H1 (cell line): Measurements from ENCODE around the gene SLC66A2. TPM values are rescaled to one million over a fixed set of nuclear protein-coding genes. Genes with fewer than 3 reads are reported as not detected.

Experiments used
- CTCF ChIA-PET: fragments of 300-600 bp; sonication (Branson Sonifier 250); formaldehyde crosslinking; loops from one replicate; lab custom pipeline; 2021; ENCODE audit not compliant: partially characterized antibody; lab: Charles Lee
- POLR2A ChIA-PET: fragments of 300-600 bp; sonication (Branson Sonifier 250); formaldehyde crosslinking; loops from one replicate; lab custom pipeline; 2021; ENCODE audit warnings: inconsistent platforms; ENCODE audit not compliant: partially characterized antibody; lab: Charles Lee
- DNase-seq, 2 experiments: peaks; one replicate each; pipeline versions ENCODE4 v3.0.0 to v3.0.0-alpha.2; 2010 to 2022; ENCODE audit warnings: low spot score in 2 of 2, low read depth in 1 of 2, mixed read lengths in 1 of 2
- FAIRE-seq: peaks from 2 replicates; lab custom pipeline; 2011; peaks lifted over from hg19 to GRCh38; lab: Jason Lieb, UNC
- H2AFZ ChIP-seq: 2 replicates; pipeline ENCODE4 v1.8.1; 2012; ENCODE audit warnings: low read length, inconsistent platforms
- H2AK5ac ChIP-seq: 2 replicates; pipeline ENCODE4 v1.6.1; 2013; ENCODE audit warnings: low read depth, low read length
- H2BK120ac ChIP-seq: replicated peaks from 2 replicates; pipeline ENCODE3; 2013; ENCODE audit warnings: low read depth, low read length, inconsistent platforms
- H2BK12ac ChIP-seq: 2 replicates; pipeline ENCODE4 v1.6.1; 2013; ENCODE audit warnings: low read depth, low read length
- H2BK15ac ChIP-seq: 2 replicates; pipeline ENCODE4 v1.6.1; 2013; ENCODE audit warnings: low read length
- H2BK20ac ChIP-seq: 2 replicates; pipeline ENCODE4 v1.6.1; 2013; ENCODE audit warnings: low read length
- H2BK5ac ChIP-seq: 2 replicates; pipeline ENCODE4 v1.6.1; 2013; ENCODE audit warnings: low read depth, low read length
- H3K14ac ChIP-seq: 2 replicates; pipeline ENCODE4 v1.6.1; 2013; ENCODE audit warnings: inconsistent platforms; ENCODE audit not compliant: insufficient read length
- H3K18ac ChIP-seq: 2 replicates; pipeline ENCODE4 v1.6.1; 2013; ENCODE audit warnings: low read length; ENCODE audit errors: extremely low read depth
- H3K23ac ChIP-seq: 2 replicates; pipeline ENCODE4 v1.6.1; 2013; ENCODE audit warnings: inconsistent platforms; ENCODE audit not compliant: insufficient read length
- H3K23me2 ChIP-seq: 2 replicates; pipeline ENCODE4 v1.6.1; 2013; ENCODE audit warnings: low read depth, low read length
- H3K27ac ChIP-seq: 2 replicates; pipeline ENCODE4 v1.6.1; 2011; ENCODE audit warnings: low read depth, low read length, inconsistent platforms
- H3K27me3 ChIP-seq, 4 experiments: replicated peaks in 1 of 4; 1 replicate in 1 of 4; 2 replicates in 3 of 4; pipeline versions ENCODE4 v1.6.1 to v1.8.1; 2011 to 2013; ENCODE audit warnings: low read length in 3 of 4, mild to moderate bottlenecking in 3 of 4, inconsistent platforms in 2 of 4, mixed read lengths in 2 of 4, moderate library complexity in 1 of 4; ENCODE audit not compliant: control insufficient read depth in 3 of 4, insufficient read depth in 3 of 4; ENCODE audit errors: extremely low read depth in 1 of 4
- H3K36me3 ChIP-seq, 4 experiments: 2 replicates each; pipeline versions ENCODE4 v1.6.1 to v1.8.1; 2011 to 2013; ENCODE audit warnings: mild to moderate bottlenecking in 4 of 4, low read length in 3 of 4, moderate library complexity in 2 of 4, control low read depth in 1 of 4, inconsistent platforms in 1 of 4; ENCODE audit not compliant: insufficient read depth in 4 of 4, control insufficient read depth in 2 of 4
- H3K4ac ChIP-seq: replicated peaks from 2 replicates; pipeline ENCODE3; 2013; ENCODE audit warnings: low read length, low read depth, mixed read lengths, inconsistent platforms; ENCODE audit not compliant: insufficient read length
- H3K4me1 ChIP-seq, 4 experiments: replicated peaks in 1 of 4; 1 replicate in 1 of 4; 2 replicates in 3 of 4; pipeline versions ENCODE4 v1.6.1 to v1.8.1; 2011 to 2013; ENCODE audit warnings: low read length in 3 of 4, inconsistent platforms in 2 of 4, mixed read lengths in 1 of 4; ENCODE audit not compliant: insufficient read depth in 4 of 4, control insufficient read depth in 3 of 4
- H3K4me2 ChIP-seq, 2 experiments: 2 replicates each; pipeline versions ENCODE4 v1.6.1 to v1.8.1; 2011 to 2013; ENCODE audit warnings: low read depth in 2 of 2, low read length in 2 of 2, control low read depth in 1 of 2, inconsistent platforms in 1 of 2, mild to moderate bottlenecking in 1 of 2; ENCODE audit not compliant: insufficient read depth in 1 of 2
- H3K4me3 ChIP-seq, 4 experiments: fragments of 200-600, 300-600 bp in 1 of 4; sonication (generic), shearing (Covaris generic), sonication (Bioruptor Twin) in 1 of 4; 2 replicates each; pipeline versions ENCODE4 v1.5.1 to v1.8.1; 2011 to 2016; ENCODE audit warnings: low read length in 4 of 4, low read depth in 3 of 4, control low read depth in 2 of 4, inconsistent platforms in 2 of 4, mild to moderate bottlenecking in 2 of 4, mixed read lengths in 1 of 4, moderate library complexity in 1 of 4; ENCODE audit not compliant: insufficient read depth in 2 of 4; ENCODE audit errors: extremely low read depth in 1 of 4
- H3K56ac ChIP-seq: replicated peaks from 2 replicates; pipeline ENCODE3; 2013; ENCODE audit warnings: low read depth, mild to moderate bottlenecking, mixed read lengths, low read length, inconsistent platforms; ENCODE audit not compliant: insufficient read length
- H3K79me1 ChIP-seq: 2 replicates; pipeline ENCODE4 v1.6.1; 2013; ENCODE audit warnings: low read depth, low read length, control low read depth
- H3K79me2 ChIP-seq, 2 experiments: 2 replicates each; pipeline versions ENCODE4 v1.6.1 to v1.8.1; 2012 to 2013; ENCODE audit warnings: low read length in 2 of 2, mild to moderate bottlenecking in 2 of 2, inconsistent platforms in 1 of 2; ENCODE audit not compliant: insufficient read depth in 2 of 2, control insufficient read depth in 1 of 2
- H3K9ac ChIP-seq, 4 experiments: replicated peaks in 1 of 4; 1 replicate in 1 of 4; 2 replicates in 3 of 4; pipeline versions ENCODE4 v1.6.1 to v1.8.1; 2011 to 2013; ENCODE audit warnings: low read depth in 3 of 4, low read length in 3 of 4, control low read depth in 2 of 4, mild to moderate bottlenecking in 2 of 4, moderate library complexity in 2 of 4, inconsistent platforms in 1 of 4; ENCODE audit errors: extremely low read depth in 1 of 4
- H3K9me3 ChIP-seq, 2 experiments: 2 replicates each; pipeline versions ENCODE4 v1.6.1 to v1.8.1; 2012 to 2013; ENCODE audit warnings: mild to moderate bottlenecking in 2 of 2, moderate library complexity in 2 of 2, control low read depth in 1 of 2, inconsistent platforms in 1 of 2, low read depth in 1 of 2, low read length in 1 of 2, mixed read lengths in 1 of 2; ENCODE audit not compliant: insufficient read depth in 2 of 2
- H4K20me1 ChIP-seq, 2 experiments: replicated peaks in 1 of 2; 2 replicates each; pipeline versions ENCODE3 to v1.8.1; 2011 to 2013; ENCODE audit warnings: inconsistent platforms in 2 of 2, low read length in 2 of 2, mild to moderate bottlenecking in 1 of 2; ENCODE audit not compliant: insufficient read depth in 2 of 2, control insufficient read depth in 1 of 2
- H4K5ac ChIP-seq: 2 replicates; pipeline ENCODE4 v1.6.1; 2013; ENCODE audit warnings: low read length, low read depth, mixed read lengths, inconsistent platforms; ENCODE audit not compliant: insufficient read length
- H4K8ac ChIP-seq: 2 replicates; pipeline ENCODE4 v1.8.0; 2013; ENCODE audit warnings: mild to moderate bottlenecking, moderate library complexity, low read length, inconsistent platforms; ENCODE audit not compliant: insufficient read depth; ENCODE audit errors: extremely low read depth
- H4K91ac ChIP-seq: replicated peaks from 2 replicates; pipeline ENCODE3; 2013; ENCODE audit warnings: low read length, mixed read lengths, inconsistent platforms; ENCODE audit not compliant: insufficient read length
- BCL11A ChIP-seq, 2 experiments: IDR thresholded peaks; one replicate each; pipeline ENCODE4 v1.6.1; 2011; ENCODE audit warnings: low read depth in 2 of 2, low read length in 2 of 2, mild to moderate bottlenecking in 2 of 2
- CREB1 ChIP-seq: IDR thresholded peaks from 2 replicates; pipeline ENCODE4 v1.6.1; 2012; ENCODE audit warnings: inconsistent platforms
- CTBP2 ChIP-seq: IDR thresholded peaks from 2 replicates; pipeline ENCODE4 v1.7.0; 2011; ENCODE audit warnings: borderline replicate concordance, mild to moderate bottlenecking, moderate library complexity, mixed read lengths, low read length; ENCODE audit not compliant: insufficient read depth, insufficient read length
- KDM4A ChIP-seq: IDR thresholded peaks from one replicate; pipeline ENCODE4 v1.7.1; 2012; ENCODE audit warnings: low read depth, mild to moderate bottlenecking, moderate library complexity, low read length, inconsistent platforms; ENCODE audit not compliant: severe bottlenecking
- SIRT6 ChIP-seq: IDR thresholded peaks from one replicate; pipeline ENCODE4 v1.7.1; 2012; ENCODE audit warnings: low read length, inconsistent platforms
- SRF ChIP-seq: IDR thresholded peaks from 2 replicates; pipeline ENCODE4 v1.6.1; 2011; ENCODE audit warnings: mild to moderate bottlenecking, low read depth, low read length, moderate library complexity
- WGBS, 2 experiments: shearing (Covaris generic) in 1 of 2; methylation state at CpG; one replicate each; pipeline versions ENCODE4 v1.1.6 to v1.1.7; 2013 to 2015; ENCODE audit warnings: low lambda C conversion rate in 2 of 2, mixed read lengths in 2 of 2, inconsistent platforms in 1 of 2, low coverage in 1 of 2, missing lambda C conversion rate in 1 of 2; ENCODE audit not compliant: insufficient replicate concordance in 2 of 2, insufficient coverage in 1 of 2, insufficient read length in 1 of 2; ENCODE audit errors: extremely low coverage in 1 of 2, missing lambda C conversion rate in 1 of 2; 5-methylcytosine and 5-hydroxymethylcytosine counted together
- polyA plus RNA-seq, 7 experiments: library from polyadenylated mRNA; depleted of rRNA in 3 of 7; stranded (reverse) in 5 of 7; unstranded in 2 of 7; fragments of >200 nt in 5 of 7; fragments of 200-250 nt in 2 of 7; gene quantifications; 1 replicate in 5 of 7; 2 replicates in 1 of 7; 4 replicates in 1 of 7; pipeline versions ENCODE4 v1.2.1 to v1.2.3, GENCODE V29; 2011 to 2013; ENCODE audit warnings: missing spikeins in 2 of 7, mixed read lengths in 2 of 7
- total RNA-seq: library from RNA; stranded (reverse); fragmentation: NEBNext Ultra II Directional; extraction: Animal tissue kit (Norgen Biotek cat#: 25700); gene quantifications from 2 replicates; pipeline ENCODE4 v1.2.1, GENCODE V29; 2021
- TF ChIP-seq, protein P1 (sequence below): IDR thresholded peaks from 2 replicates; pipeline ENCODE4 v1.6.1; 2012; ENCODE audit warnings: inconsistent platforms

SLC66A2 gene
- total and polyA plus RNA-seq, 2 of the 8 experiments (the other 6 are each of a cell fraction or from before 2014, with no cell fraction given) = 15.0 to 18.9 TPM

DNA sequence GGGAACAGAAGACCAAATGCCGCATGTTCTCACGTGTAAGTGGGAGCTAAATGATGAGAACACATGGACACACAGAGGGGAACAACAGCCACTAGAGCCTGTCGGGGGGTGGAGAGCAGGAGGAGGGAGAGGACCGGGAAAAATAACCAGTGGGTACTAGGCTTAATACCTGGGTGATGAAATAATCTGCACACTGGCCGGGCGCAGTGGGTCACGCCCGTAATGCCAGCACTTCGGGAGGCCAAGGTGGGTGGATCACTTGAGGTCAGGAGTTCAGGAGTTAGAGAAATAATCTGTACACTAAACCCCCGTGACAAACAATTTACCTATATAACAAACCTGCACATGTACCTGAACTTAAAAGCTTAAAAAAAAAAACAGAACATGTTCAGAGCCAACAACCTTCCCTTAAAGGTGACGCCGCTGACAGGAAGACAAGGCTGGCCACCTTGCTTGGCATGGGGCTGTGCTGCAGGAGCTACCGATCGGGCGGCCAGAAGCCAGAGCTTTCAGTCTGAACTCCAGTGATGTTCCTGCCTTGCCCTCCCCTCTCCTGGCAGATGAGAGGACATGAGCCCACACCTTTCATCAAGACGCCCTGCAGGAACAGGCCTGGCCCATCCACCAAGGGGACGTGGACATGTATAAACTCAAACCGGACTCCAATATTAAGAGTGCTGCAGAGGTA lies 11.2 kb downstream of the SLC66A2 start:
- no peak overlapping the region for H2AFZ ChIP-seq
- H3K4me2 ChIP-seq = no peak overlapping the region
- H3K56ac ChIP-seq = no peak overlapping the region
- no peak overlapping the region for H2BK20ac ChIP-seq
- H4K91ac ChIP-seq = no peak overlapping the region
- no peak overlapping the region for H2BK5ac ChIP-seq
- no peak overlapping the region for H4K5ac ChIP-seq
- no peak overlapping the region for H2AK5ac ChIP-seq
- H3K36me3 ChIP-seq = no peaks in the 10 kb centered on the region; a peak in 1 of 8 replicates
- no peaks in the 10 kb centered on the region for H3K23me2 ChIP-seq
- 93% methylated on average over 18 of the region's 18 CpGs; no CpG with 5 or more reads in 1 of the 2 experiments for WGBS, 2 experiments
- peaks cover 4% of the 10 kb centered on the region for H3K79me1 ChIP-seq
- peaks cover 0 to 8% of the 10 kb centered on the region in 2 experiments; a peak in 2 of 4 replicates for H3K79me2 ChIP-seq
- no peak overlapping the region for H2BK12ac ChIP-seq
- H3K4me3 ChIP-seq = no peak overlapping the region
- H2BK15ac ChIP-seq = no peak overlapping the region
- H3K9me3 ChIP-seq = no peaks in the 10 kb centered on the region
- H3K27ac ChIP-seq = no peak overlapping the region
- H3K4me1 ChIP-seq = peaks cover 0 to 12% (median 8%) of the 10 kb centered on the region in 4 experiments; a peak in 4 of 7 replicates
- H3K4ac ChIP-seq = no peak overlapping the region
- no peak overlapping the region for H3K18ac ChIP-seq
- DNase-seq (no peak), FAIRE-seq (no peak)
- H3K27me3 ChIP-seq = no peaks in the 10 kb centered on the region; a peak in 1 of 7 replicates
- no peak overlapping the region for H3K14ac ChIP-seq
- no peak for TF ChIP-seq CREB1
- TF ChIP-seq SIRT6 = no peak
- no peak for TF ChIP-seq BCL11A (IDR thresholded peaks at IDR 0.05; ENCODE audit: low read depth in 2 of 2, low read length in 2 of 2)
- TF ChIP-seq, protein P1, sequence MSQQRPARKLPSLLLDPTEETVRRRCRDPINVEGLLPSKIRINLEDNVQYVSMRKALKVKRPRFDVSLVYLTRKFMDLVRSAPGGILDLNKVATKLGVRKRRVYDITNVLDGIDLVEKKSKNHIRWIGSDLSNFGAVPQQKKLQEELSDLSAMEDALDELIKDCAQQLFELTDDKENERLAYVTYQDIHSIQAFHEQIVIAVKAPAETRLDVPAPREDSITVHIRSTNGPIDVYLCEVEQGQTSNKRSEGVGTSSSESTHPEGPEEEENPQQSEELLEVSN = no peak
- no peak for TF ChIP-seq KDM4A
- TF ChIP-seq CTBP2 = no peak
- no peak for TF ChIP-seq SRF
- H4K8ac ChIP-seq = no peak overlapping the region
- H3K9ac ChIP-seq = no peak overlapping the region
- no peak overlapping the region for H3K23ac ChIP-seq
- ChIA-PET CTCF (interaction anchor here (1.0 to 1.1 kb wide), 2 partner anchors 33 to 71 kb away, joined by 3 read pairs; no protein-coding TSS in a partner anchor), POLR2A (interaction anchor here (0.9 to 1.3 kb wide), 2 partner anchors 11 to 46 kb away, joined by 3 read pairs; no protein-coding TSS in a partner anchor)
- peaks cover 4 to 17% of the 10 kb centered on the region in 2 experiments for H4K20me1 ChIP-seq
- H2BK120ac ChIP-seq = no peak overlapping the region
